ENCODE data around the gene BLTP2.

GRCh38 chr17:28597606-28598383 is 47.2 kb downstream of the BLTP2 start:
- TF ChIP-seq CTCF (IDR thresholded peaks at IDR 0.05) (no peak), POLR2AphosphoS5 (IDR thresholded peaks at IDR 0.05) (no peak)
